GM12873 (cell line): ENCODE results near the gene FGD6.

ENCODE experiments used
- TF ChIP-seq, protein P1 (sequence below): IDR thresholded peaks from 2 replicates; pipeline ENCODE4 v1.5.1; 2012; ENCODE audit warnings: low read depth, mild to moderate bottlenecking, moderate library complexity, low read length, control low read depth; ENCODE audit not compliant: insufficient read depth; ENCODE audit errors: missing control alignments

Gene FGD6

DNA sequence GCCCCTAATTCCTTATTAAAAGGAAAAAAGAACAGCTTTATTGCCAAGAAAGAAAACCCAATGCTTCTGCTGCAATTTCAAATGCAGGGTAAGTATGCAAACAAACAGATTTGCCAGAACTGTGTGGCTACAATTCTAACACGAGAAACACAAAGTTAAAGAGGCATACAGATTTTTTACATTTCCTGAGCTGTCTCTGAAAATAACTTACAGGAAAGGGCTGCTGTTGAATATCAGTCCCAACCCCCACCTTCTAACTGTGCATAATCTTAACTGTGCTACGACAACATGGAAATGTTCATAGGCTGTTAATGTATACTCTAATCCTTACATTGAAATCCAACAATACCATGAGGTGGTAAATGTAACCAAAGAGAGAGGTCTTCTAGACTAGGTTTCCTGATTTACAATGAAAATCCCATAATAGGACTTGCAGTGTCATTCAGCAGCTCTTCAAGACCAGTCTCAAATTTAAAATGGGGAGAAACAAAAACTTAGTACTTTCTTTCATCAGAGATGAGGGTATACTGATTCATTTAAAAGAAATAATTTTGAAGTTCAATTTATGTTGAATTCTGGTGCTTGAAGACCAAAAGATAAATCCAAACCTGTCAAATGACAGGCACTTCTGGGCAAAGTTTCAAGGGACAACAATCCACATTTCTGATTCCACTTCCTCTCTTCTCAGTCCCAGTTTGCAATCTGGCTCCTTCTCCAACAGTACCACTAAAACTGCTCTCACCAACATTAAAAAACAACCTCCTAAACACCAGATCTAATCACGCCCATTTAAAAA, 14.4 kb downstream of the FGD6 start:
- TF ChIP-seq, protein P1, sequence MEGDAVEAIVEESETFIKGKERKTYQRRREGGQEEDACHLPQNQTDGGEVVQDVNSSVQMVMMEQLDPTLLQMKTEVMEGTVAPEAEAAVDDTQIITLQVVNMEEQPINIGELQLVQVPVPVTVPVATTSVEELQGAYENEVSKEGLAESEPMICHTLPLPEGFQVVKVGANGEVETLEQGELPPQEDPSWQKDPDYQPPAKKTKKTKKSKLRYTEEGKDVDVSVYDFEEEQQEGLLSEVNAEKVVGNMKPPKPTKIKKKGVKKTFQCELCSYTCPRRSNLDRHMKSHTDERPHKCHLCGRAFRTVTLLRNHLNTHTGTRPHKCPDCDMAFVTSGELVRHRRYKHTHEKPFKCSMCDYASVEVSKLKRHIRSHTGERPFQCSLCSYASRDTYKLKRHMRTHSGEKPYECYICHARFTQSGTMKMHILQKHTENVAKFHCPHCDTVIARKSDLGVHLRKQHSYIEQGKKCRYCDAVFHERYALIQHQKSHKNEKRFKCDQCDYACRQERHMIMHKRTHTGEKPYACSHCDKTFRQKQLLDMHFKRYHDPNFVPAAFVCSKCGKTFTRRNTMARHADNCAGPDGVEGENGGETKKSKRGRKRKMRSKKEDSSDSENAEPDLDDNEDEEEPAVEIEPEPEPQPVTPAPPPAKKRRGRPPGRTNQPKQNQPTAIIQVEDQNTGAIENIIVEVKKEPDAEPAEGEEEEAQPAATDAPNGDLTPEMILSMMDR, result no peak

DNA sequence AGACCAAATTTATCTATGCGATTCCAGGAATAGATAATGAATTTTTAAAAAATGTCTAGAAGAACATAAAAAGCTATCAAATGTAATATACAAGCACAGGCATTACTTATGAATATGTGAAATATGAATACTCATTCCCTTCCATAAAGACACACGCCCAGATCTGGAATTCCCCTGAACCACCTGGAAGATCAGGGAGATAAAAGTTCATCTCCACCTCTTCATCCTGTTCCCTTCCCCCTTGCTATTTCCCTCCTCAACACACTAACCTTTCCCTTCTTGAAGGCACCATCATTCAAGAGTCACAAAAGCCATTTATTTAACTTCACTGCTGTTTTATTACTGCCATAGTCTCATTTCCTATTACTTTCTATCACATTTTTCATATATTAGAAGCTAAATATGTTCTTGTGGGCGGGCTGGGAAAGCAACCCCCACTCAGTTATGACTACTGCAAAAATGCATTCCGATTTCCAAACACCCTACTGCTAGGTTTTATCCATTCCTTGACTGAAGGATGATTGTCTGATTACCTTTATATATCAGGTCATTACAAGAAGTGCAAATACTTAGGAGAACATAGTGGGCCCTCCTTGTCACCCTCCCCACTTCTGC, 16.1 kb downstream of the FGD6 start:
- TF ChIP-seq, protein P1, result no peak

DNA sequence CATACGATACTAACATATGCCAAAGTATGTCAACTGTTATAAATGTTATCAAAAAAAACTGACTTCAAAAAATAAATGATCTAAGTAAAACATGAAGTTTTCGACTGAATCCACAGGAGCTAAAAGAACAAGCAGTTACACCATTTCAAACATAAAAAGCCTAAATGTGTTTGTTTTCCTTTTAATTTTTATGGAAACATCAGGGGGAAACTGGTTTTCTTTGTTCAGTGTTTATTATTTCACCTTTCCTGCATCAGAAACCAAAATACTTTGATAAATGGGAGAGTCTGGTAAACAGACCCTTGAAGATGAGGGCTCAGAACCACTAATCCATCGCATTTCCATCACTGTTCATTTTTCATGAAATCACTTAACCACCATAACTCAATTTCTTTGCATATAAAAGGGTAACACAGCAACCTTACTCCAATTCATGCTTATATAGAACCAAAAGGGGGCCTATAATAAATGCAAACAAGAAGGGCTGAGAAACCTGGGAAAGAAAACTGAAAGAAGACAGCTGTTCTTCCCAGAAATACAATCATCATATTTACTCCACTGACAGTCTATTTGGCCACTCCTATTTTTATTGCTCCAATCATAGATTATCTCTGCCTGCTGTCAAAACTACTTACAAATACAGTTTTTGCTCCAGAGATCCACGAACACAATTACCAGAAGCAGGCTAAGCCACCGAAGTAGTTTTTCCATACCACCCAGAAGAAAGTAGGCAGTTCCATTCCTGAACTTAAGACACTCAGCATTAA, 17.0 kb downstream of the FGD6 start:
- TF ChIP-seq, protein P1, result no peak

DNA sequence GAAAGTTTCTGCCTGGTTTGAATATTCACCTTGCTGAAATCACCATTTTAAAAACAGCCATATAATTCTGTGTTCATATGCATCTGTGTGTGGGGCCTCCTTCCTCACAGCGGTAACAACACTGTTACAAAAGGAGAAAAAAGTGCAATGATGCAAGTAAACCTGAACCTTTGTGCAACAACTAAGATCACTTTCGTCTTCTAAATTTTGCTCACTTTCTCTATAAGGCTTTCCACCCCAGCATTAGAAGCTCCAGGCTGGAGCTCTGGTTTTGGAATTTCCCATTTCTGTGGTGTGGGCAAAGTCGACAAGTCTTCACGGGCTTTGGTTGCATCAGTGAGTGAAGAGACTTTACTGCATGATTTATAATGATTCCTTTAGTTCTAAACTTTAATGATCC, 18.4 kb downstream of the FGD6 start:
- TF ChIP-seq, protein P1, result no peak

DNA sequence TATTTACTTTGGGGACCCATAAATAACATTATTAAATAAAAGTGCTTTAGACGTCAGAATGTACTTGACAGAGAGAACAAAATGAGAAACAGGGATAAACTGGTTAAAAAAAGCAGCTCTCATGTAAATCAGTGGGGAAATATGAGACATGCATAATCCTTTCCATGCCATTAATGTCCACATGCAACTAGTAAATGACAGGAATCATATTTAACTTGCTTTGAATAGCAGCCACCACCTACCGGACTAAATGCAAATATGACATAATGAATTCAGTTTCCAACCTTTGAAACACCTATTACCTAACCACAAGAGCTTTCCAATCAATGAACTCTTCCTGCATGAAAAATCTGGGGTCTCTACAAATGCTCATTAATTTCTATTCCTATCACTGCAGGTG, 19.6 kb downstream of the FGD6 start:
- TF ChIP-seq, protein P1, result no peak

DNA sequence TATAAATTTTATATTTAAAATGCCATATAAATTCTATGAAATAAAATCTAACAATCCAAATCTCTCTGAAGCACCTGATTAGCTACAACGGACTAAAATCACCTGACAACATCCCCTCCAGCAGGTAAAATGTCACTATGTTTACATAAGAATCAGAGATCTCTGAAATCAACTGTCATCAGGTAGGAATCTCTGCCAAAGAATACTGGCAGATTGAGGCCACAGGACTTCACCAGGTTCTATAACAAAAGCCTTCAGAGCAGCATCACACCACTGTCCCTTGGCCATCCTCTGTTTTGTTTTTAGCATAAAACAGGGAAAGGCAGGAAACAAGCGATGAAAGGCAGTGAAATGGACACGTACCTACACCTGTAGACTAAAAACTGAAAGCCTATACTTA, 22.1 kb downstream of the FGD6 start:
- TF ChIP-seq, protein P1, result no peak

DNA sequence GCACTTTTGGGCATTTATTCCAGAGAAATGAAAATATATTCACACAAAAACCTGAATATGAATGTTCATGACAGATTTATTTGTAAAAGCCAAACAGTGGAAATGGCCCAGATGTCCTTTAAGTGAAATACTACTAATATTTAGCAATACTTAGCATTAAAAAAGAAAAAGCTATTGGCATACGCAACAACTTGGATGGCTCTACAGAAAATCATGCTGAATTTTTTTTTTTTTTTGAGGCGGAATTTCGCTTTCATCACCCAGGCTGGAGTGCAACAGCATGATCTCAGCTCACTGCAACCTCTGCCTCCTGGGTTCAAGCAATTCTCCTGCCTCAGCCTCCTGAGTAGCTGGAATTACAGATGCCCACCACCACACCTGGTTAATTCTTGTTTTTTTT, 24.1 kb downstream of the FGD6 start:
- TF ChIP-seq, protein P1, result no peak
